Measurements from ENCODE around the gene DPF3.
A peak's percentile ranks its signal among the peaks of the same experiment; 100 is the strongest.

The DPF3 gene

GRCh38 chr14:72709916-72710611 lies 183.8 kb downstream of the DPF3 start:
- peak in 5 of 14 donors; percentile 5 to 28 (median 16) for DNase-seq

GRCh38 chr14:72708708-72709475 lies 185.0 kb downstream of the DPF3 start:
- peak in 9 of 14 donors; percentile 24 to 65 (median 53) for DNase-seq

GRCh38 chr14:72708222-72708621 lies 185.7 kb downstream of the DPF3 start:
- no peak for DNase-seq

GRCh38 chr14:72706485-72706884 lies 187.4 kb downstream of the DPF3 start:
- DNase-seq = no peak

GRCh38 chr14:72704502-72704901 lies 189.4 kb downstream of the DPF3 start:
- no peak for DNase-seq

- DNase-seq = peak in 5 of 14 donors; percentile 17 to 92 (median 56)
These were observed 192.3 kb downstream of the DPF3 start for GRCh38 chr14:72701605-72702004.

- peak in 3 of 14 donors; percentile 5 to 92 (median 47) for DNase-seq
These were observed 192.7 kb downstream of the DPF3 start for GRCh38 chr14:72701237-72701565.

GRCh38 chr14:72700338-72701236 lies 193.3 kb downstream of the DPF3 start:
- peak in 1 of 14 donors; percentile 41 for DNase-seq

GRCh38 chr14:72699852-72700257 lies 194.0 kb downstream of the DPF3 start:
- peak in 2 of 14 donors; percentile 6 to 37 for DNase-seq

- no peak for DNase-seq
These were observed 194.5 kb downstream of the DPF3 start for GRCh38 chr14:72699443-72699842.

- DNase-seq = peak in 2 of 14 donors; percentile 14 to 18
These were observed 201.2 kb downstream of the DPF3 start for GRCh38 chr14:72692696-72693095.

- no peak for DNase-seq
These were observed 203.6 kb downstream of the DPF3 start for GRCh38 chr14:72690324-72690723.

GRCh38 chr14:72688990-72689671 lies 204.8 kb downstream of the DPF3 start:
- DNase-seq = peak in 1 of 14 donors; percentile 15

GRCh38 chr14:72686832-72687231 lies 207.1 kb downstream of the DPF3 start:
- DNase-seq = no peak

- no peak for DNase-seq
These were observed 207.8 kb downstream of the DPF3 start for GRCh38 chr14:72686101-72686500.

GRCh38 chr14:72685456-72685855 lies 208.4 kb downstream of the DPF3 start:
- no peak for DNase-seq

- DNase-seq = no peak
These were observed 210.1 kb downstream of the DPF3 start for GRCh38 chr14:72683787-72684186.

GRCh38 chr14:72682188-72682587 lies 211.7 kb downstream of the DPF3 start:
- DNase-seq = no peak

- no peak for DNase-seq
These were observed 212.9 kb downstream of the DPF3 start for GRCh38 chr14:72680853-72681640.

- peak in 8 of 14 donors; percentile 26 to 97 (median 42) for DNase-seq
These were observed 214.3 kb downstream of the DPF3 start for GRCh38 chr14:72679536-72680151.

GRCh38 chr14:72679141-72679535 lies 214.8 kb downstream of the DPF3 start:
- DNase-seq = peak in 6 of 14 donors; percentile 32 to 92 (median 50)

All from C1 segment of cervical spinal cord (tissue), 14 donors.